GM18858 (cell line): ENCODE measurements around the gene MMP7.
"Not testable (repeated sequence)": the region's sequence is repeated elsewhere in the genome, so short reads cannot be mapped to it uniquely, and the experiment has no call there.

Experiments used
- ATAC-seq: cut with Tn5 transposase; IDR thresholded peaks from one replicate; pipeline ENCODE4 v1.9.1; 2021; ENCODE audit not compliant: unreplicated experiment

The MMP7 gene

GRCh38 chr11:102539567-102539966, 9.0 kb upstream of the MMP7 start:
- ATAC-seq, result no peak

- ATAC-seq, result no peak
These were observed 8.4 kb upstream of the MMP7 start for GRCh38 chr11:102538932-102539331.

GRCh38 chr11:102534261-102534872, 3.8 kb upstream of the MMP7 start:
- ATAC-seq, result no peak

- no peak for ATAC-seq
These were observed 1.9 kb downstream of the MMP7 start for GRCh38 chr11:102528618-102529017.

GRCh38 chr11:102527684-102528083, 2.9 kb downstream of the MMP7 start:
- no peak for ATAC-seq

GRCh38 chr11:102527041-102527440, 3.5 kb downstream of the MMP7 start:
- no peak for ATAC-seq

GRCh38 chr11:102523887-102524286, 6.7 kb downstream of the MMP7 start:
- ATAC-seq, result no peak

- no peak for ATAC-seq
These were observed 7.4 kb downstream of the MMP7 start for GRCh38 chr11:102523189-102523570.

- ATAC-seq, result peak; percentile 66
These were observed 8.0 kb downstream of the MMP7 start for GRCh38 chr11:102522312-102523188.

- no peak for ATAC-seq
These were observed 9.4 kb downstream of the MMP7 start for GRCh38 chr11:102521121-102521520.

- ATAC-seq, result no peak
These were observed 10.0 kb downstream of the MMP7 start for GRCh38 chr11:102520514-102520913.

- ATAC-seq, result no peak
These were observed 12.1 kb downstream of the MMP7 start for GRCh38 chr11:102518296-102519094.

- ATAC-seq, result no peak
These were observed 12.9 kb downstream of the MMP7 start for GRCh38 chr11:102517670-102518069.

- no peak for ATAC-seq
These were observed 14.4 kb downstream of the MMP7 start for GRCh38 chr11:102516179-102516578.

- no peak for ATAC-seq
These were observed 16.7 kb downstream of the MMP7 start for GRCh38 chr11:102513869-102514268.

GRCh38 chr11:102510439-102511135, 20.0 kb downstream of the MMP7 start:
- ATAC-seq, result no peak

- not testable (repeated sequence) for ATAC-seq
These were observed 27.7 kb downstream of the MMP7 start for GRCh38 chr11:102502831-102503230.

- no peak for ATAC-seq
These were observed 29.7 kb downstream of the MMP7 start for GRCh38 chr11:102500829-102501228.

GRCh38 chr11:102499931-102500330, 30.6 kb downstream of the MMP7 start:
- ATAC-seq, result no peak

- ATAC-seq, result no peak
These were observed 31.4 kb downstream of the MMP7 start for GRCh38 chr11:102499151-102499550.

- ATAC-seq, result no peak
These were observed 33.5 kb downstream of the MMP7 start for GRCh38 chr11:102497061-102497460.
